Astrocyte (in vitro differentiated cells and primary cell): ENCODE measurements around the gene XIRP1. TPM values are rescaled to one million over a fixed set of nuclear protein-coding genes. Genes with fewer than 3 reads are reported as not detected.

Experiments used
- DNase-seq: peaks from one replicate; pipeline ENCODE4 v3.0.0-alpha.2; 2010; ENCODE audit warnings: low read depth
- FAIRE-seq: peaks from 2 replicates; lab custom pipeline; 2011; peaks lifted over from hg19 to GRCh38; lab: Jason Lieb, UNC
- H2AFZ ChIP-seq: 2 replicates; pipeline ENCODE4 v1.6.0; 2012; ENCODE audit warnings: low read depth, low read length, inconsistent platforms
- H3K27ac ChIP-seq: 2 replicates; pipeline ENCODE4 v1.5.1; 2011; ENCODE audit warnings: low read depth, low read length, inconsistent platforms
- H3K27me3 ChIP-seq: 2 replicates; pipeline ENCODE4 v1.6.0; 2011; ENCODE audit warnings: low read length, inconsistent platforms; ENCODE audit not compliant: insufficient read depth
- H3K36me3 ChIP-seq: 2 replicates; pipeline ENCODE4 v1.5.1; 2011; ENCODE audit warnings: low read length, inconsistent platforms; ENCODE audit not compliant: insufficient read depth
- H3K4me1 ChIP-seq: 2 replicates; pipeline ENCODE4 v1.5.1; 2011; ENCODE audit warnings: low read length, inconsistent platforms; ENCODE audit not compliant: insufficient read depth
- H3K4me2 ChIP-seq: 2 replicates; pipeline ENCODE4 v1.6.0; 2012; ENCODE audit warnings: low read length, inconsistent platforms
- H3K4me3 ChIP-seq: 2 replicates; pipeline ENCODE4 v1.5.1; 2011; ENCODE audit warnings: low read depth, mild to moderate bottlenecking, low read length, inconsistent platforms; ENCODE audit not compliant: insufficient read depth
- H3K79me2 ChIP-seq: 2 replicates; pipeline ENCODE4 v1.6.0; 2012; ENCODE audit warnings: mild to moderate bottlenecking, low read length, inconsistent platforms; ENCODE audit not compliant: insufficient read depth
- H3K9ac ChIP-seq: 2 replicates; pipeline ENCODE4 v1.6.0; 2012; ENCODE audit warnings: mild to moderate bottlenecking, low read length, inconsistent platforms
- H3K9me3 ChIP-seq: 2 replicates; pipeline ENCODE4 v1.5.1; 2012; ENCODE audit warnings: low read depth, mild to moderate bottlenecking, low read length, inconsistent platforms; ENCODE audit not compliant: insufficient read depth
- H4K20me1 ChIP-seq: 2 replicates; pipeline ENCODE4 v1.6.0; 2012; ENCODE audit warnings: low read length, inconsistent platforms; ENCODE audit not compliant: insufficient read depth
- H3K27ac Mint-ChIP-seq: one replicate; pipeline ENCODE4 v1.8.0; 2021; ENCODE audit warnings: mild to moderate bottlenecking, mixed read lengths; ENCODE audit not compliant: unreplicated experiment
- H3K27me3 Mint-ChIP-seq: one replicate; pipeline ENCODE4 v1.8.0; 2021; ENCODE audit warnings: low read depth, mixed read lengths; ENCODE audit not compliant: unreplicated experiment
- H3K36me3 Mint-ChIP-seq: one replicate; pipeline ENCODE4 v1.8.0; 2021; ENCODE audit warnings: low read depth, mixed read lengths; ENCODE audit not compliant: unreplicated experiment
- H3K4me1 Mint-ChIP-seq: one replicate; pipeline ENCODE4 v1.8.0; 2021; ENCODE audit warnings: low read depth, mixed read lengths; ENCODE audit not compliant: unreplicated experiment
- H3K4me3 Mint-ChIP-seq: one replicate; pipeline ENCODE4 v1.8.0; 2021; ENCODE audit warnings: mild to moderate bottlenecking, moderate library complexity, mixed read lengths; ENCODE audit not compliant: unreplicated experiment
- H3K9me3 Mint-ChIP-seq: one replicate; pipeline ENCODE4 v1.8.0; 2021; ENCODE audit warnings: mild to moderate bottlenecking, mixed read lengths; ENCODE audit not compliant: unreplicated experiment
- EZH2 ChIP-seq: IDR thresholded peaks from 2 replicates; pipeline ENCODE4 v1.6.1; 2012; ENCODE audit warnings: mild to moderate bottlenecking, low read length, inconsistent platforms; ENCODE audit not compliant: insufficient read depth
- total RNA-seq: library from RNA; stranded (reverse); gene quantifications from 2 replicates; pipeline ENCODE4 v1.2.1, GENCODE V29; 2021
- TF ChIP-seq, protein P1 (sequence below): IDR thresholded peaks from 2 replicates; pipeline ENCODE4 v1.5.1; 2011; ENCODE audit warnings: low read depth, mild to moderate bottlenecking, inconsistent platforms, low read length, moderate library complexity; ENCODE audit not compliant: insufficient read depth

The XIRP1 gene
- total RNA-seq, 1 donor from 2014 or later = 1.1 TPM

DNA sequence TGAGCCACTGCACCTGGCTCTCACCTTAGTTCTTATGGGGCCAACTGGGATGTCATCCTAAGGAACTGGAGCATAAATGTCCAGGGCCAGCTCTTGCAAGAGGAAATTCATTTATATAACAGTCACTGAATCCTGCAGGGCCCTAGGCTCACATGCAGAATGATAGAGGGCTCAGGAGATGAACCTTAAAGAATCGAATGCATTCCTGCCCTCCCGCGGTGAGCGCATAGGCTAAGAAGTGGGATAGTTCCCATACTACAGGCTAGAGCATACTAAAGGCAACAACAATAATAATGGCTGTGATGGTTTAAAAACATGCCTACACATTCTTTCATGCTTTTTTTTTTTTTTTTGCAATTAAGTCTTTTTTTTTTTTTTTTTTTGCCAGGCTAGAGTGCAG, 21.9 kb downstream of the XIRP1 start:
- no peaks in the 10 kb centered on the region for H3K36me3 Mint-ChIP-seq
- no peak overlapping the region for H3K4me3 ChIP-seq
- no peaks in the 10 kb centered on the region for H4K20me1 ChIP-seq
- no peaks in the 10 kb centered on the region for H3K27me3 ChIP-seq
- FAIRE-seq (no peak), DNase-seq (no peak)
- H3K27ac ChIP-seq = no peak overlapping the region
- no peaks in the 10 kb centered on the region for H3K9me3 ChIP-seq
- no peak overlapping the region for H3K4me2 ChIP-seq
- no peaks in the 10 kb centered on the region for H3K36me3 ChIP-seq
- H3K4me1 Mint-ChIP-seq = peaks cover 15% of the 10 kb centered on the region
- H3K4me3 Mint-ChIP-seq = no peak overlapping the region
- H2AFZ ChIP-seq = no peak overlapping the region
- no peaks in the 10 kb centered on the region for H3K79me2 ChIP-seq
- H3K9ac ChIP-seq = no peak overlapping the region
- H3K27me3 Mint-ChIP-seq = peaks cover 5% of the 10 kb centered on the region
- peaks cover 18% of the 10 kb centered on the region for H3K4me1 ChIP-seq
- H3K27ac Mint-ChIP-seq = no peak overlapping the region
- peaks cover 8% of the 10 kb centered on the region for H3K9me3 Mint-ChIP-seq
- TF ChIP-seq EZH2 = no peak
- TF ChIP-seq, protein P1, sequence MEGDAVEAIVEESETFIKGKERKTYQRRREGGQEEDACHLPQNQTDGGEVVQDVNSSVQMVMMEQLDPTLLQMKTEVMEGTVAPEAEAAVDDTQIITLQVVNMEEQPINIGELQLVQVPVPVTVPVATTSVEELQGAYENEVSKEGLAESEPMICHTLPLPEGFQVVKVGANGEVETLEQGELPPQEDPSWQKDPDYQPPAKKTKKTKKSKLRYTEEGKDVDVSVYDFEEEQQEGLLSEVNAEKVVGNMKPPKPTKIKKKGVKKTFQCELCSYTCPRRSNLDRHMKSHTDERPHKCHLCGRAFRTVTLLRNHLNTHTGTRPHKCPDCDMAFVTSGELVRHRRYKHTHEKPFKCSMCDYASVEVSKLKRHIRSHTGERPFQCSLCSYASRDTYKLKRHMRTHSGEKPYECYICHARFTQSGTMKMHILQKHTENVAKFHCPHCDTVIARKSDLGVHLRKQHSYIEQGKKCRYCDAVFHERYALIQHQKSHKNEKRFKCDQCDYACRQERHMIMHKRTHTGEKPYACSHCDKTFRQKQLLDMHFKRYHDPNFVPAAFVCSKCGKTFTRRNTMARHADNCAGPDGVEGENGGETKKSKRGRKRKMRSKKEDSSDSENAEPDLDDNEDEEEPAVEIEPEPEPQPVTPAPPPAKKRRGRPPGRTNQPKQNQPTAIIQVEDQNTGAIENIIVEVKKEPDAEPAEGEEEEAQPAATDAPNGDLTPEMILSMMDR = no peak

DNA sequence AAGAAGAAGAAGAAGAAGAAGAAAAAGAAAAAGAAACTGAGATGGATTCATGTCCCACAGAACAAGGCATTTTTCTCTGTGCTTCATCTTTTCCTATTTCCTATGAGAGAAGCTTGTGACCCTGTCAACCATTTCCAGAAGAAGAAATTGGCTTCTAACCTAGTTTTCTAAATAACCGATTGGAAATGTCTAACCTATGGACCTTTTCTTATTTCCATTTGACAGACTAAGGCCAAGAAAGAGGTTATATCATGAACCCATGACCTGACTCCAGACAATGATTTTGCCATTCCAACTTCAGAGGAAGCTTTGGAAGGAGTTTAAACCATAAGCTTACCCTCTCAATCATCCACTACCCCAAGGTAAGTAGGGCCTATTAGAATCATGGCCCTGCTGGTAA, 22.7 kb downstream of the XIRP1 start:
- TF ChIP-seq EZH2 = no peak
- TF ChIP-seq, protein P1 = no peak
- Mint-ChIP-seq H3K4me3 (no peak overlapping the region), H3K9me3 (peaks cover 8% of the 10 kb centered on the region), H3K27me3 (peaks cover 5% of the 10 kb centered on the region), H3K4me1 (peaks cover 17% of the 10 kb centered on the region), H3K36me3 (no peaks in the 10 kb centered on the region), H3K27ac (no peak overlapping the region)
- Histone ChIP-seq H3K9ac (no peak overlapping the region), H3K36me3 (no peaks in the 10 kb centered on the region), H4K20me1 (no peaks in the 10 kb centered on the region), H3K4me3 (no peak overlapping the region), H3K9me3 (no peaks in the 10 kb centered on the region), H2AFZ (no peak overlapping the region), H3K27ac (no peak overlapping the region), H3K4me2 (no peak overlapping the region), H3K4me1 (peaks cover 18% of the 10 kb centered on the region), H3K79me2 (no peaks in the 10 kb centered on the region), H3K27me3 (no peaks in the 10 kb centered on the region)
- no peak for DNase-seq
- FAIRE-seq = no peak

DNA sequence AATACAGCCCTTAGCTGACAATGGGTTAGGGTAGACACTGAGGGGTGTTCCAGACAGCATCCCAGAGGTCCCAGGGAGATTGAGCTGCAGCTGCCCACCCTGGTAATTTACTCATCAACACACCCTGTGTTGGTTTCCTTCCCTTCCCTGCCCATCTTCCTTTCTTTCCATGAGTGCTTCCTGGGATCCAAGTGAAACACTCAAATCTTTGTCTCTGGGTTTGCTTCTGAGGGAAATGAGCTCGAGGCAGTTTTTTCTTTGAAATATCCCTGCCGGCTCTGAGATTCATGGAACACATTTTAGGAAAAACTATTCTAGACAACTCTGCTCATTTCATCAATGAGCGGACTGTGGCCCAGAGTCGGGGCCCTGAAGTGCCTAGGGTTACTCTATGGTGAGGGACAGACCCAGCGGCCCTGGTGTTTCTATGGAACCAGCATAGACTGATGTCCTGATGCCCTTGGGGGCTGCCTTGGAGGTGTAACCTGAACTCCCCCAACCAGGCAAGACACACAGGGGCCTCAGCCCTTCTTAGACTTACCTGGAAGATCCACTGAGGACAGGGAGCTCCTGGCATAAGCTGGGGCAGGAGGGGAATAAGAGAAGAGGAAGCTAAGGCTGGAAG, 24.1 kb downstream of the XIRP1 start:
- Mint-ChIP-seq H3K36me3 (no peaks in the 10 kb centered on the region), H3K27ac (no peak overlapping the region), H3K27me3 (peaks cover 5% of the 10 kb centered on the region), H3K4me1 (peaks cover 17% of the 10 kb centered on the region), H3K9me3 (peaks cover 5% of the 10 kb centered on the region), H3K4me3 (no peak overlapping the region)
- H2AFZ ChIP-seq = no peak overlapping the region
- H3K4me1 ChIP-seq = peaks cover 18% of the 10 kb centered on the region
- H4K20me1 ChIP-seq = no peaks in the 10 kb centered on the region
- no peaks in the 10 kb centered on the region for H3K27me3 ChIP-seq
- no peak overlapping the region for H3K9ac ChIP-seq
- H3K9me3 ChIP-seq = no peaks in the 10 kb centered on the region
- H3K4me3 ChIP-seq = no peak overlapping the region
- no peak overlapping the region for H3K27ac ChIP-seq
- no peak for TF ChIP-seq EZH2
- TF ChIP-seq, protein P1 = no peak
- no peaks in the 10 kb centered on the region for H3K36me3 ChIP-seq
- FAIRE-seq = no peak
- H3K4me2 ChIP-seq = no peak overlapping the region
- DNase-seq = no peak
- no peaks in the 10 kb centered on the region for H3K79me2 ChIP-seq
